Activated naive CD4-positive, alpha-beta T cell treated with anti-CD3 and anti-CD28 coated beads for 36 hours (primary cell): ENCODE measurements around the gene KNDC1. TPM values are rescaled to one million over a fixed set of nuclear protein-coding genes. Genes with fewer than 3 reads are reported as not detected.
"Not testable (repeated sequence)": the region's sequence is repeated elsewhere in the genome, so short reads cannot be mapped to it uniquely, and the experiment has no call there.

ENCODE experiments used
- CTCF ChIA-PET: fragments of 350-600 bp; sonication (Branson Sonifier 250); formaldehyde crosslinking; loops from one replicate; lab custom pipeline; 2021; ENCODE audit warnings: antibody characterized with exemption; lab: Charles Lee
- DNase-seq: peaks from one replicate; pipeline ENCODE4 v3.0.0-alpha.2; 2020
- H3K27ac Mint-ChIP-seq: one replicate; pipeline ENCODE4 v1.8.0; 2021; ENCODE audit warnings: mild to moderate bottlenecking, mixed read lengths
- H3K27me3 Mint-ChIP-seq: one replicate; pipeline ENCODE4 v1.8.0; 2021; ENCODE audit warnings: low read depth, mixed read lengths
- H3K36me3 Mint-ChIP-seq: one replicate; pipeline ENCODE4 v1.8.0; 2021; ENCODE audit warnings: low read depth, mixed read lengths
- H3K4me1 Mint-ChIP-seq: one replicate; pipeline ENCODE4 v1.8.0; 2021; ENCODE audit warnings: low read depth, mixed read lengths
- H3K4me3 Mint-ChIP-seq: one replicate; pipeline ENCODE4 v1.8.0; 2021; ENCODE audit warnings: mild to moderate bottlenecking, moderate library complexity, mixed read lengths
- H3K9me3 Mint-ChIP-seq: one replicate; pipeline ENCODE4 v1.8.0; 2021; ENCODE audit warnings: mixed read lengths
- intact Hi-C: fragments of 100-400 bp; cut with micrococcal nuclease; formaldehyde crosslinking; loops from one replicate; pipeline ENCODE4 v1.15.1; 2023
- total RNA-seq, 2 experiments: library from RNA; stranded (reverse); gene quantifications; one replicate each; pipeline ENCODE4 v1.2.3, GENCODE V29; 2021

KNDC1 gene
- total RNA-seq = not detected

- CTCF ChIA-PET = no interaction called here
- Mint-ChIP-seq H3K36me3 (no peaks in the 10 kb centered on the region), H3K9me3 (no peaks in the 10 kb centered on the region), H3K4me1 (no peaks in the 10 kb centered on the region), H3K27ac (no peak within 1 kb of the TSS), H3K4me3 (no peak within 1 kb of the TSS), H3K27me3 (peaks cover 18% of the 10 kb centered on the region)
- intact Hi-C loops = no loop called here
- DNase-seq = no peak
Observed at GRCh38 chr10:133159950-133160825, at the start of gene KNDC1. TSS of gene KNDC1 (plus strand) at chr10:133160219. CDS start at chr10:133160468, 249 bp downstream.

DNA sequence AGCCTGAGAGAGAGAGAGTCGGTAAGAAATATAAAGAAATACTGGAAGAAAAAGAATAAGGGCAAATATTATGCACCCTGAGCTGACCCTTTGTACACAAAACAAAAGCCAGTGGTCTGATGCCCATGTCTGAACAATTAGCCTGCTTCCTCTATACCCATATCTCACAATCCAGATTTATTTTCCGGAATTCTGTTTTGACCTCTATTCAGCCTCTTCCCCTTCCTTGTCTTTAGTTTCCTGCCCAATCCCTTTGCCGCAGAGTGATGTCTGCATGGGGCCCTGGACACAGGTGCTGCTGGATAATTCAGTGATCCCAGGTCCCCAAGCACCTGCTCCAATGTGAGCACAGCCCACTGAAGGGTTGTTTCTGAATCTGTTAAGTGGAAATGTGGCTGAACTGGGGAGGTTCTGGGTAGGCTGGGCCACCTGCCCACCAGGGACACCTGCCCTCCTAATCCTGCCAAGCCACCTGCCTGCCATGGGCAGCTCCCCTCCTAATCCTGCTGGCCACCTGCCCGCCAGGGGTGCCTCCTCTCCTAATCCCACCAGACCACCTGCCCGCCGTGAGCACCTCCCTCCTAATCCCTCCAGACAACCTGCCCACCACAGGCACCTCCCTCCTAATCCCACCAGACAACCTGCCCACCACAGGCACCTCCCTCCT, 49.3 kb upstream of the KNDC1 start:
- Mint-ChIP-seq H3K27me3 (peaks cover 2% of the 10 kb centered on the region), H3K4me1 (no peaks in the 10 kb centered on the region), H3K9me3 (peaks cover 24% of the 10 kb centered on the region), H3K36me3 (no peaks in the 10 kb centered on the region), H3K4me3 (no peak overlapping the region), H3K27ac (no peak overlapping the region)
- CTCF ChIA-PET = interaction anchor here (1.3 kb wide), 1 partner anchor 33 kb away, joined by 3 read pairs; no protein-coding TSS in a partner anchor
- intact Hi-C loops = no loop called here
- DNase-seq = no peak

DNA sequence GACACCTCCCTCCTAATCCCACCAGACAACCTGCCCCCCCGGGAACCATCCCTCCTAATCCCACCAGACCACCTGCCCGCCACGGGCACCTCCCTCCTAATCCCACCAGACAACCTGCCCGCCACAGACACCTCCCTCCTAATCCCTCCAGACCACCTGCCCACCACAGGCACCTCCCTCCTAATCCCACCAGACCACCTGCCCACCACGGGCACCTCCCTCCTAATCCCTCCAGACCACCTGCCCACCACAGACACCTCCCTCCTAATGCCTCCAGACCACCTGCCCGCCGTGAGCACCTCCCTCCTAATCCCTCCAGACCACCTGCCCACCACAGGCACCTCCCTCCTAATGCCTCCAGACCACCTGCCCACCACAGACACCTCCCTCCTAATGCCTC, 48.4 kb upstream of the KNDC1 start:
- H3K36me3 Mint-ChIP-seq, DNase-seq, H3K4me1 Mint-ChIP-seq, H3K4me3 Mint-ChIP-seq, H3K27me3 Mint-ChIP-seq, CTCF ChIA-PET, intact Hi-C loops, H3K27ac Mint-ChIP-seq: not testable (repeated sequence)
- H3K9me3 Mint-ChIP-seq = peaks cover 23% of the 10 kb centered on the region

- DNase-seq = no peak
- Mint-ChIP-seq H3K9me3 (peaks cover 11% of the 10 kb centered on the region), H3K36me3 (no peaks in the 10 kb centered on the region), H3K4me1 (no peaks in the 10 kb centered on the region), H3K27me3 (peaks cover 2% of the 10 kb centered on the region), H3K4me3 (no peak overlapping the region), H3K27ac (no peak overlapping the region)
- intact Hi-C loops = no loop called here
- CTCF ChIA-PET = no interaction called here
Observed at GRCh38 chr10:133113146-133113830, 46.7 kb upstream of the KNDC1 start.

- H3K27ac Mint-ChIP-seq = no peak overlapping the region
- peaks cover 2% of the 10 kb centered on the region for H3K27me3 Mint-ChIP-seq
- H3K4me1 Mint-ChIP-seq = no peaks in the 10 kb centered on the region
- H3K36me3 Mint-ChIP-seq = no peaks in the 10 kb centered on the region
- H3K4me3 Mint-ChIP-seq = no peak overlapping the region
- H3K9me3 Mint-ChIP-seq = peaks cover 13% of the 10 kb centered on the region
- intact Hi-C loops = no loop called here
- CTCF ChIA-PET = no interaction called here
- no peak for DNase-seq
Observed at GRCh38 chr10:133113847-133114246, 46.2 kb upstream of the KNDC1 start.

- no peak for DNase-seq
- Mint-ChIP-seq H3K27ac (no peak overlapping the region), H3K9me3 (peaks cover 11% of the 10 kb centered on the region), H3K4me1 (no peaks in the 10 kb centered on the region), H3K36me3 (no peaks in the 10 kb centered on the region), H3K4me3 (no peak overlapping the region), H3K27me3 (peaks cover 2% of the 10 kb centered on the region)
- intact Hi-C loops = no loop called here
- CTCF ChIA-PET = no interaction called here
Observed at GRCh38 chr10:133114251-133114650, 45.8 kb upstream of the KNDC1 start.

- intact Hi-C loops = no loop called here
- no peaks in the 10 kb centered on the region for H3K4me1 Mint-ChIP-seq
- no peaks in the 10 kb centered on the region for H3K36me3 Mint-ChIP-seq
- CTCF ChIA-PET = interaction anchor here (0.7 kb wide), 1 partner anchor 215 kb away, joined by 3 read pairs; no protein-coding TSS in a partner anchor
- peaks cover 8% of the 10 kb centered on the region for H3K9me3 Mint-ChIP-seq
- peaks cover 2% of the 10 kb centered on the region for H3K27me3 Mint-ChIP-seq
- no peak for DNase-seq
- no peak overlapping the region for H3K4me3 Mint-ChIP-seq
- H3K27ac Mint-ChIP-seq = no peak overlapping the region
Observed at GRCh38 chr10:133114726-133115452, 45.1 kb upstream of the KNDC1 start.

DNA sequence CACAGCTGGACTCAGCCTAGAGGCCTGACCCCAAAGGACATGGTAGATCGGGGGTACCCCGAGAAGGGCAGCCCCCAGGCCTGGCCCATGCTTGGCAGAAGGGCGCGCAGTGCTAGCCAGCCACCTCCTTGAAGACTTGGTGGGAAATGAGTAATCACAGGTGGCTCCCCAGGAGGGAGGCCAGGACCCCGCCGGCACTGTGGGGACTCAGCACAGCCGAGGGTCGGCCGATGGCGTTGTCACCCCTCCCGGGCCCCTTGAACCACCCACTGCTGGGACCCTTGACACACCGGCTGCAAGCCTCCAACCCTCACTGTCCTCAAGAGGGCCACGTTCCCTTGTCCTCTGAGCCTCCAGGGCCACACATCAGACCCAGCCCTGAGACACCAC, 44.6 kb upstream of the KNDC1 start:
- intact Hi-C loops = no loop called here
- no peak overlapping the region for H3K27ac Mint-ChIP-seq
- no peaks in the 10 kb centered on the region for H3K4me1 Mint-ChIP-seq
- no peaks in the 10 kb centered on the region for H3K27me3 Mint-ChIP-seq
- no peaks in the 10 kb centered on the region for H3K36me3 Mint-ChIP-seq
- H3K9me3 Mint-ChIP-seq = peaks cover 8% of the 10 kb centered on the region
- no peak for DNase-seq
- no peak overlapping the region for H3K4me3 Mint-ChIP-seq
- CTCF ChIA-PET = no interaction called here

DNA sequence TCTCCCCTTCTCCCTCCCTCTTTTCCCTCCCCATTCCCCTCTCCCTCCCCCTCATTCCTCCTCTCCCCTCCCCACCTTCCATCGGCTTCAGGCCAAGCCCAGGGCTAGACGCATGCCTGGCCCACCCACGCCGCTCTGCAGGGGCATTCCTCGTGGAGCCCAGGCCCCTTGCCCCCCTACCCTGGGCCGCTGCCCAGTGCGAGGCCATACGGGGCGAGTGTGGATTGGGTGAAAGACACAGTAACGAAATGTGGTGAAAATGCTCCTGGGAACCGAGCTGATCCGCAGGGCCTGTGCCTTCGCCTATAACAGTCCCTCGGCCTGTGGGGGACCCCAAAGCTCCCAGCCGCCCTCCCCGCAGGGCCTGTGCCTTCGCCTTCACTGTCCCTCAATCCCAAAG, 44.0 kb upstream of the KNDC1 start:
- CTCF ChIA-PET = no interaction called here
- intact Hi-C loops = no loop called here
- no peak overlapping the region for H3K27ac Mint-ChIP-seq
- no peaks in the 10 kb centered on the region for H3K36me3 Mint-ChIP-seq
- no peak overlapping the region for H3K4me3 Mint-ChIP-seq
- DNase-seq = no peak
- no peaks in the 10 kb centered on the region for H3K4me1 Mint-ChIP-seq
- H3K27me3 Mint-ChIP-seq = no peaks in the 10 kb centered on the region
- peaks cover 8% of the 10 kb centered on the region for H3K9me3 Mint-ChIP-seq

DNA sequence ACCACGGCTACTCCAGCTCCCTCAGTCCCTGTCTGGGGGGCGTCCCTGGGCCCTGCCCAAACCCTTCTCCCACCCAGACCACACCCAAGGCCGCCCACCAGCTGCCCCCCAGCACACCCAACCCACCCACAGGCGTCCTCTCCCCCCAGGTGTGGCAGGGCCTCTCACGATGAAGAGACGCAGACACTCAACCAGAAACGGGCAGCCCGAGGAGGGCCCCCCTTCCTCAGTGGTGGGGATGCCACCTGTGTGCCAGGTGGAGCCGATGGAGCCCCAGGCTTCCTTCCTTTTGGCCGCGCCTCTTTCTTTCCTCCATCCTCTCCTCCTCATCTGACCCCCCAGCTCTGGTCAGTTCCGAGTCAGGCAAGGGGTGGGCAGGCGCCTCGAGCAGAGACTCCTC, 43.6 kb upstream of the KNDC1 start:
- intact Hi-C loops = no loop called here
- H3K9me3 Mint-ChIP-seq = peaks cover 8% of the 10 kb centered on the region
- H3K4me3 Mint-ChIP-seq = no peak overlapping the region
- CTCF ChIA-PET = no interaction called here
- no peak for DNase-seq
- no peaks in the 10 kb centered on the region for H3K36me3 Mint-ChIP-seq
- H3K27me3 Mint-ChIP-seq = no peaks in the 10 kb centered on the region
- no peak overlapping the region for H3K27ac Mint-ChIP-seq
- H3K4me1 Mint-ChIP-seq = no peaks in the 10 kb centered on the region

DNA sequence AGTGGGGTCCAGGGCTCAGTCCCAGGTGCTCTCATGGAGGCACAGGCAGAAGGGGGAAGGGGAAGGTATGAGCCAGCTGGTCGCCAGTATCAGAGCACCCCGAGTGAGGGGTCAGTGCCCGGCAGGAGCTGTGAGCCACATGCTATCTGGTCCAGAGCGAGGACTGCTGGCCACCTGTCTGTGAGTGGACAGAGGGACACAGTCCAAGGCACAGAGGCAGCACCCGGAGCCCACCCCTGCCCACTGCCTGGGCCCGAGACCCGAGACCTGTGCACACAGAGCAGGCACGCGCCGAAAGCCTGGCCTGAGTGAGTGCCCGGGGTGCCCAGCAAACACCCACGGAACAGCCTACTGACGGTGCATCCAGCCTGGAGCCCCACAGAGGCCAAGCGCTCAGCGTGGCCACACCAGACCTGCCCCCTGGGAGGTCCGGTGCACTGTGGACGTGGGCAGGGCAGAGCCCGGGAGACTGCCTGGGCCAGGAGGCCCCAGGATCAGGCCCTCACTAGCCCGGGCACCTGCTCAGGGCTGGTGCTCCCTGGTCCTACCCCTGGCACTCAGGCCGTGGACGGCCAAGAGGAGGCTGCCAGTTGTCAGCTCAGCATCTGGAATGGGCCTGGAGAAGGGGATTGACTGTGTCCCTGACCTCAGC, 42.9 kb upstream of the KNDC1 start:
- no peak for DNase-seq
- H3K27ac Mint-ChIP-seq = no peak overlapping the region
- no peak overlapping the region for H3K4me3 Mint-ChIP-seq
- intact Hi-C loops = no loop called here
- no peaks in the 10 kb centered on the region for H3K4me1 Mint-ChIP-seq
- peaks cover 8% of the 10 kb centered on the region for H3K9me3 Mint-ChIP-seq
- no peaks in the 10 kb centered on the region for H3K36me3 Mint-ChIP-seq
- CTCF ChIA-PET = no interaction called here
- no peaks in the 10 kb centered on the region for H3K27me3 Mint-ChIP-seq

- DNase-seq = no peak
- no peaks in the 10 kb centered on the region for H3K4me1 Mint-ChIP-seq
- CTCF ChIA-PET = no interaction called here
- no peak overlapping the region for H3K27ac Mint-ChIP-seq
- no peak overlapping the region for H3K4me3 Mint-ChIP-seq
- intact Hi-C loops = no loop called here
- H3K27me3 Mint-ChIP-seq = no peaks in the 10 kb centered on the region
- H3K36me3 Mint-ChIP-seq = no peaks in the 10 kb centered on the region
- H3K9me3 Mint-ChIP-seq = peaks cover 8% of the 10 kb centered on the region
Observed at GRCh38 chr10:133117688-133118071, 42.3 kb upstream of the KNDC1 start.
